ENCODE measurements around the gene GMPR2. TPM values are rescaled to one million over a fixed set of nuclear protein-coding genes. Genes with fewer than 3 reads are reported as not detected.

The GMPR2 gene
- total RNA-seq, 1 donor from 2014 or later = 55.8 TPM

DNA sequence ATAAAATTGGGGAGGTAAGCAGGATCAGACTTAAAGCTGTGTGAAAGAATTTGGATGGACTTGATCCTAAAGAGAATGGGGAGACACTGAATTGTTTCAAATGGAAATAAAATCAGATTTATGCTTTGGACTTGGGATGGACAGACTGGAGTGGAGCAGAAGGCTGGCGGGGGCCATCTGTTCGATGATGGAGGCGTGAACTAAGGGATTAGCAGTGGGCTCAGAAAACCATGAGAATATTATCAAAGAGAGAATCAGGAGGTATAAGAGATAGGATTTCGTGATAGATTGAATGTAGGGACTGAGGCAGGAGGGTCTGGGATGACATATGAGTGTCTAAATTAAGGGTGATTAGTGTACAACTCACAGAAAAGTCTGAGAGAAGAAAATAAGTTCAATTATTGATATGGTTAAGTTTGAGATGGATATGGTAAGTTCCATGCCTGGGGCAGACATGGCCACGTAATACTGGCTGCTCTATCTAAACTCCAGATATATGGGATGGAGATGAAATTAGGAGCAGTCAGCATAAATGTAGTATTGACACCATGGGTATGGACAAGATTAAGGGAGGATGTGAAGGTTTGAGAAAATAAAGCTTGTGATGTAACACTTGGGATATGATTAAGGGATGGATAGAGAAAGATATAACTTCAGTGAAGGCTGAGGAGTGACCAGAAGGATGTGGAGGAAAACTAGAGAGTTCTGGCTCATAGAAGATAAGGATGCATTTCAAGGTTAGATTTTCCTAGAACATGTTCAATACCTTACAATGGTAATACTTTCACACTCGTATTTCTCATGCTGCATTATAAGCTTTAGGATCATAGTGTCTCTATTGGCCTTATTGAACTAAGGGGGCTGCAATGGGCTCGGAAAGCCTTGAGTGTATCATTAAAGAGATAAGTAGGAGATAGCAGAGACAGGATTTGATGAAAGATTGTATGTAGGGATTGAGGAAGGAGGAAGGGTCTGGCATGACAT lies 28.3 kb upstream of the GMPR2 start:
- Mint-ChIP-seq H3K36me3 (ENCODE audit: unreplicated experiment) (peaks cover 15% of the 10 kb centered on the region), H3K27me3 (ENCODE audit: unreplicated experiment) (peaks cover 8% of the 10 kb centered on the region), H3K4me1 (ENCODE audit: low read depth, unreplicated experiment) (peaks cover 9% of the 10 kb centered on the region), H3K27ac (ENCODE audit: unreplicated experiment) (peak overlapping the region; percentile 65), H3K9me3 (ENCODE audit: unreplicated experiment) (peaks cover 4% of the 10 kb centered on the region), H3K4me3 (ENCODE audit: unreplicated experiment) (peak overlapping the region; percentile 37)
- TF ChIP-seq, protein P1, sequence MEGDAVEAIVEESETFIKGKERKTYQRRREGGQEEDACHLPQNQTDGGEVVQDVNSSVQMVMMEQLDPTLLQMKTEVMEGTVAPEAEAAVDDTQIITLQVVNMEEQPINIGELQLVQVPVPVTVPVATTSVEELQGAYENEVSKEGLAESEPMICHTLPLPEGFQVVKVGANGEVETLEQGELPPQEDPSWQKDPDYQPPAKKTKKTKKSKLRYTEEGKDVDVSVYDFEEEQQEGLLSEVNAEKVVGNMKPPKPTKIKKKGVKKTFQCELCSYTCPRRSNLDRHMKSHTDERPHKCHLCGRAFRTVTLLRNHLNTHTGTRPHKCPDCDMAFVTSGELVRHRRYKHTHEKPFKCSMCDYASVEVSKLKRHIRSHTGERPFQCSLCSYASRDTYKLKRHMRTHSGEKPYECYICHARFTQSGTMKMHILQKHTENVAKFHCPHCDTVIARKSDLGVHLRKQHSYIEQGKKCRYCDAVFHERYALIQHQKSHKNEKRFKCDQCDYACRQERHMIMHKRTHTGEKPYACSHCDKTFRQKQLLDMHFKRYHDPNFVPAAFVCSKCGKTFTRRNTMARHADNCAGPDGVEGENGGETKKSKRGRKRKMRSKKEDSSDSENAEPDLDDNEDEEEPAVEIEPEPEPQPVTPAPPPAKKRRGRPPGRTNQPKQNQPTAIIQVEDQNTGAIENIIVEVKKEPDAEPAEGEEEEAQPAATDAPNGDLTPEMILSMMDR (IDR thresholded peaks at IDR 0.05; ENCODE audit: partially characterized antibody, unreplicated experiment) = no peak
- no peak for DNase-seq

DNA sequence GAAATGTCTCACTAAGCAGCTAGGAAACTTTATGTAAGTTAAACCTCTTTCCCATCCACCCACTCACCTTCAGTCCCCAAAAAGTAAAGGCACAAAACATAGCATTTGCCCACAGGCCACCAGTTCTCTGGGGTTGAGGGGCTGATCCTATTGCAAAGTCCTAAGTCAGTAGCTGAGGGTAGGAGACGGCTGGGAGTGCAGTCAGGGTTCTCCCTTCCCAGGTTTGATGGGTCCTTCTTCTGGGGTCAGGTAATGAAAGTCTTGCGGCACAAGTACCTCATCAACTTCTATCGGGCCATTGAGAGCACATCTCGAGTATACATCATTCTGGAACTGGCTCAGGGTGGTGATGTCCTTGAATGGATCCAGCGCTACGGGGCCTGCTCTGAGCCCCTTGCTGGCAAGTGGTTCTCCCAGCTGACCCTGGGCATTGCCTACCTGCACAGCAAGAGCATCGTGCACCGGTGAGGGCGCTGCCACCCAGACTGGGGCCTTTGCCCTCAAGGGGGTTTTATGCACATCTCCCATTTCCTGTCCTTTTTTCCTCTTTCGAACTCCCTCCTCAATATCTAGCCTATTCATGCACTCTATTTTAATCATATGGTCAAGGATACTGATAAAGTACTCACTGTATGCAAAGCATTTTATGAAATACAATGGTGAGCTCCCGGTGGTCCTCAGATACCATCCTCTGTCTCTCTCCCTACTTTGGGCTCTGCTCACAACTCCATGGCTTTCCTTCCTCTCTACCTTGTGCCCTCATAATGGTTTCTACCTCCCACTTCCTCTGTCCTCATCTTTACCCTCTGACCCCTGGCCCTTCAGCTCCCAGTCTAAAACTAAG lies 26.2 kb upstream of the GMPR2 start:
- no peak overlapping the region for H3K27ac Mint-ChIP-seq (ENCODE audit: unreplicated experiment)
- H3K4me3 Mint-ChIP-seq (ENCODE audit: unreplicated experiment) = peak overlapping the region; percentile 8
- peaks cover 12% of the 10 kb centered on the region for H3K27me3 Mint-ChIP-seq (ENCODE audit: unreplicated experiment)
- DNase-seq = no peak
- TF ChIP-seq, protein P1 (IDR thresholded peaks at IDR 0.05; ENCODE audit: partially characterized antibody, unreplicated experiment) = no peak
- H3K4me1 Mint-ChIP-seq (ENCODE audit: low read depth, unreplicated experiment) = peaks cover 9% of the 10 kb centered on the region
- H3K9me3 Mint-ChIP-seq (ENCODE audit: unreplicated experiment) = peaks cover 8% of the 10 kb centered on the region
- peaks cover 15% of the 10 kb centered on the region for H3K36me3 Mint-ChIP-seq (ENCODE audit: unreplicated experiment)

DNA sequence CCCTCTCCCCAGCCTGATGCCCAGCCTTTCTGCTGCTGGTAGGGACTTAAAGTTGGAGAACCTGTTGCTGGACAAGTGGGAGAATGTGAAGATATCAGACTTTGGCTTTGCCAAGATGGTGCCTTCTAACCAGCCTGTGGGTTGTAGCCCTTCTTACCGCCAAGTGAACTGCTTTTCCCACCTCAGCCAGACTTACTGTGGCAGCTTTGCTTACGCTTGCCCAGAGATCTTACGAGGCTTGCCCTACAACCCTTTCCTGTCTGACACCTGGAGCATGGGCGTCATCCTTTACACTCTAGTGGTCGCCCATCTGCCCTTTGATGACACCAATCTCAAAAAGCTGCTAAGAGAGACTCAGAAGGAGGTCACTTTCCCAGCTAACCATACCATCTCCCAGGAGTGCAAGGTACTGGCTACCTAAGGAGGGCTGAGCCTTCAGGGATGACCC lies 25.6 kb upstream of the GMPR2 start:
- peak overlapping the region; percentile 8 for H3K4me3 Mint-ChIP-seq (ENCODE audit: unreplicated experiment)
- peaks cover 15% of the 10 kb centered on the region for H3K36me3 Mint-ChIP-seq (ENCODE audit: unreplicated experiment)
- peaks cover 14% of the 10 kb centered on the region for H3K27me3 Mint-ChIP-seq (ENCODE audit: unreplicated experiment)
- no peak for DNase-seq
- TF ChIP-seq, protein P1 (IDR thresholded peaks at IDR 0.05; ENCODE audit: partially characterized antibody, unreplicated experiment) = no peak
- H3K9me3 Mint-ChIP-seq (ENCODE audit: unreplicated experiment) = peaks cover 8% of the 10 kb centered on the region
- H3K27ac Mint-ChIP-seq (ENCODE audit: unreplicated experiment) = no peak overlapping the region
- H3K4me1 Mint-ChIP-seq (ENCODE audit: low read depth, unreplicated experiment) = peaks cover 9% of the 10 kb centered on the region

DNA sequence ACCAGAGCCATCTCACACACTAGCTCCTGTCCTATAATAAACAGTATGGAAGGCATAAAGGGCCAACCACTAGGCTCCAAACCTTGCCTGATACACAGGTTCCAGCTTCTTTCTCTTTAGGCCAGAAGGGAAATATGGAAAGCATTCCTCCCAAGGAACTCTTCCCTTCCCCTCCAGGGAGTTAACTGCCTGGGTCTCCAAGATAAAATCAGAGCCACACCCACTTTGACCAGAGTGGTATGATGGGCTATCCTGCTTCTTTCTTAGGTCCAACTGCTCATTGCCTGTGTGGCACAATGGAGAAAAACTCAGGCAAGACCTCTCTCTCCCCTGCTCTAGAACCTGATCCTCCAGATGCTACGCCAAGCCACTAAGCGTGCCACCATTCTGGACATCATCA lies 25.1 kb upstream of the GMPR2 start:
- H3K36me3 Mint-ChIP-seq (ENCODE audit: unreplicated experiment) = peaks cover 14% of the 10 kb centered on the region
- H3K4me3 Mint-ChIP-seq (ENCODE audit: unreplicated experiment) = no peak overlapping the region
- H3K27me3 Mint-ChIP-seq (ENCODE audit: unreplicated experiment) = peaks cover 14% of the 10 kb centered on the region
- TF ChIP-seq, protein P1 (IDR thresholded peaks at IDR 0.05; ENCODE audit: partially characterized antibody, unreplicated experiment) = no peak
- no peak for DNase-seq
- peaks cover 9% of the 10 kb centered on the region for H3K4me1 Mint-ChIP-seq (ENCODE audit: low read depth, unreplicated experiment)
- H3K27ac Mint-ChIP-seq (ENCODE audit: unreplicated experiment) = no peak overlapping the region
- H3K9me3 Mint-ChIP-seq (ENCODE audit: unreplicated experiment) = peaks cover 8% of the 10 kb centered on the region
